Nephron progenitor cell (in vitro differentiated cells): Measurements from ENCODE around the gene SLC35E1.
"Not testable (repeated sequence)": the region's sequence is repeated elsewhere in the genome, so short reads cannot be mapped to it uniquely, and the experiment has no call there.

Source experiments
- DNase-seq: peaks from one replicate; pipeline ENCODE4 v3.0.0; 2021
- H3K27ac Mint-ChIP-seq: 2 replicates; pipeline ENCODE4 v1.8.0; 2021; ENCODE audit warnings: mild to moderate bottlenecking, moderate library complexity, mixed read lengths
- H3K27me3 Mint-ChIP-seq: 2 replicates; pipeline ENCODE4 v1.8.0; 2021; ENCODE audit warnings: mild to moderate bottlenecking, low read depth, mixed read lengths; ENCODE audit not compliant: poor library complexity
- H3K36me3 Mint-ChIP-seq: 2 replicates; pipeline ENCODE4 v1.8.0; 2021; ENCODE audit warnings: low read depth, mixed read lengths
- H3K4me1 Mint-ChIP-seq: 2 replicates; pipeline ENCODE4 v1.8.0; 2021; ENCODE audit warnings: mixed read lengths
- H3K4me3 Mint-ChIP-seq: 2 replicates; pipeline ENCODE4 v1.8.0; 2021; ENCODE audit warnings: mild to moderate bottlenecking, moderate library complexity, mixed read lengths
- H3K9me3 Mint-ChIP-seq: 2 replicates; pipeline ENCODE4 v1.8.0; 2021; ENCODE audit warnings: mild to moderate bottlenecking, moderate library complexity, mixed read lengths
- CTCF ChIP-seq: fragments of 200-600 bp; sonication (generic); IDR thresholded peaks from 2 replicates; pipeline ENCODE4 v1.5.0; 2021; ENCODE audit warnings: antibody characterized with exemption

Gene SLC35E1

DNA sequence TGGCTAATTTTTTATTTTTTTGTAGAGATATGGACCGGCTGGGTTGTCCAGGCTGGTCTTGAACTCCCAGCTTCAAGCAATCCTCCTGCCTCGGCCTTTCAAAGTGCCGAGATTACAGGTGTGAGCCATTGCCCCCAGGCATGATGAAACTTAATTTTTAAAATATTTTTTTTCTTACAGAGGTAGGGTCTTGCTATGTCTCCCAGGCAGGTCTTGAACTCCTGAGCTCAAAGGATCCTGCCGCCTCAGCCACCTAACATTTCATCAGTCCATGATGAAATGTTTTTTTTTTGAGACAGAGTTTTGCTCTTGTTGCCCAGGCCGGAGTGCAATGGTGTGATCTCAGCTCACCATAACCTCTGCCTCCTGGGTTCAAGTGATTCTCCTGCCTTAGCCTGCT is 63.7 kb downstream of the SLC35E1 start:
- Mint-ChIP-seq H3K4me3 (no peak overlapping the region), H3K36me3 (peaks cover 28% of the 10 kb centered on the region), H3K27me3 (no peaks in the 10 kb centered on the region), H3K4me1 (no peaks in the 10 kb centered on the region), H3K9me3 (no peaks in the 10 kb centered on the region), H3K27ac (no peak overlapping the region)
- no peak for TF ChIP-seq CTCF
- no peak for DNase-seq

DNA sequence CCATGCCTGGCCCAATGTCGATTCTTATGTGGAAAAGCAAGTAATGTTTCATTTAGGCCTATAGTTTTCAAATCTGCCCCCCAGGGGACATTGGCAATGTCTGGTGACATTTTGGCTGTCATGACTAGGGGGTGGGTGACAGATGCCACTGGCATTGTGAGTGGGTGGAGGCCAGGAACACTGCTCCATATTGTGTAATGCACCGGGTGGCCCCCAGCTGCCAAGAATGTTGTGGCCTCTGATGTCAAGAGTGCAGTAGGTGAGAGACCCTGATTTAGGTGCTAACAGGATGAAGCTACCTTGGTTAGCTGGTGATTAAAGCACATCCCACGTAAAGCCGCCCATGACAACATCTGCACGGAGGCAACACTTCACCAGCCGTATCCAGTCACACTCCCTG is 65.3 kb downstream of the SLC35E1 start:
- Mint-ChIP-seq H3K4me3 (no peak overlapping the region), H3K27ac (no peak overlapping the region), H3K4me1 (no peaks in the 10 kb centered on the region), H3K27me3 (no peaks in the 10 kb centered on the region), H3K9me3 (no peaks in the 10 kb centered on the region), H3K36me3 (peaks cover 23% of the 10 kb centered on the region)
- no peak for TF ChIP-seq CTCF
- no peak for DNase-seq

- H3K27me3 Mint-ChIP-seq, DNase-seq, H3K27ac Mint-ChIP-seq, H3K4me3 Mint-ChIP-seq, H3K4me1 Mint-ChIP-seq, H3K9me3 Mint-ChIP-seq: not testable (repeated sequence)
- H3K36me3 Mint-ChIP-seq = peaks cover 23% of the 10 kb centered on the region
Observed at GRCh38 chr19:16506161-16506560, 66.1 kb downstream of the SLC35E1 start.

- Mint-ChIP-seq H3K9me3 (no peaks in the 10 kb centered on the region), H3K27me3 (no peaks in the 10 kb centered on the region), H3K4me1 (no peaks in the 10 kb centered on the region), H3K27ac (peak overlapping the region; percentile 54), H3K4me3 (no peak overlapping the region), H3K36me3 (peaks cover 23% of the 10 kb centered on the region)
- no peak for DNase-seq
- TF ChIP-seq CTCF = no peak
Observed at GRCh38 chr19:16504271-16504670, 67.9 kb downstream of the SLC35E1 start.
